ENCODE data around the gene CCDC8.

GRCh38 chr19:46373491-46374359 lies 39.6 kb downstream of the CCDC8 start:
- no peak for TF ChIP-seq CTCF (IDR thresholded peaks at IDR 0.05)
- no peak for TF ChIP-seq POLR2A (IDR thresholded peaks at IDR 0.05)
- TF ChIP-seq POLR2AphosphoS5 (IDR thresholded peaks at IDR 0.05): peak in 2 of 3 donors; percentile 51 to 55
